ENCODE data around the gene DCPS.

DNA sequence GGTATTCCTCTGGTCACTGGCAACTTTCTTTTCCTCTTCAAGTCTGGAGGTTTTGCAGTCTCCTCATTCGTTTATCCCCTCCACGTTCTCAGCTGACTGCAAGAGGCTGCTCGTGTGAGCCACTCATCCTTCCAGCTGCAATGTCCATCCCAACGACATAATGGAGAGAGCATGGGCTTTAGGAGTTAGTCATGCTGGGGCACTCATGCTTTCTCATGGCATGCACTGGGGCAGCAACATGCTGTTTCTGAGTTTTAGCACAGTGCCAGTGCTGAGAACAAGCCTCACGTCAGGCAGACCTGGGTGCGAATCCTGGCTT lies 7.1 kb downstream of the DCPS start:
- no peak for TF ChIP-seq CTCF (conservative IDR thresholded peaks at IDR 0.05; ENCODE audit: low read depth, low read length)
- TF ChIP-seq EZH2 (IDR thresholded peaks at IDR 0.05; ENCODE audit: borderline replicate concordance, low read depth, low read length, poor library complexity, severe bottlenecking), result no peak
